ENCODE data around the gene OR6B1.

DNA sequence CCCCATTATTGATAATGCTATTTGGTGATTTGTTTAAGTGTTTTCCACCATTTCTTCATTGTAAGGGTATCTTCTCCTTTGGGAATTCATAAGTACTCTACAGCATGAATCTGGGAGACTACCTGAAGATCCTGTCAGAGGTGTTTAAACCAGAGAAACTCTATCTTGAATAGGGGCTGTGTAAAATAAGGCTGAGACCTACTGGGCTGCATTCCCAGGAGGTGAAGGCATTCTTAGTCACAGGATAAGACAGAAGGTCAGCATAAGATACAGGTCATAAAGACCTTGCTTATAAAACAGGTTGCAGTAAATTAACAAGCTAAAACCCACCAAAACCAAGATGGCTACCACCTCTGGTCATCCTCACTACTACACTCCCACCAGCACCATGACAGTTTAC, 35.3 kb downstream of the OR6B1 start:
- TF ChIP-seq, protein P1, sequence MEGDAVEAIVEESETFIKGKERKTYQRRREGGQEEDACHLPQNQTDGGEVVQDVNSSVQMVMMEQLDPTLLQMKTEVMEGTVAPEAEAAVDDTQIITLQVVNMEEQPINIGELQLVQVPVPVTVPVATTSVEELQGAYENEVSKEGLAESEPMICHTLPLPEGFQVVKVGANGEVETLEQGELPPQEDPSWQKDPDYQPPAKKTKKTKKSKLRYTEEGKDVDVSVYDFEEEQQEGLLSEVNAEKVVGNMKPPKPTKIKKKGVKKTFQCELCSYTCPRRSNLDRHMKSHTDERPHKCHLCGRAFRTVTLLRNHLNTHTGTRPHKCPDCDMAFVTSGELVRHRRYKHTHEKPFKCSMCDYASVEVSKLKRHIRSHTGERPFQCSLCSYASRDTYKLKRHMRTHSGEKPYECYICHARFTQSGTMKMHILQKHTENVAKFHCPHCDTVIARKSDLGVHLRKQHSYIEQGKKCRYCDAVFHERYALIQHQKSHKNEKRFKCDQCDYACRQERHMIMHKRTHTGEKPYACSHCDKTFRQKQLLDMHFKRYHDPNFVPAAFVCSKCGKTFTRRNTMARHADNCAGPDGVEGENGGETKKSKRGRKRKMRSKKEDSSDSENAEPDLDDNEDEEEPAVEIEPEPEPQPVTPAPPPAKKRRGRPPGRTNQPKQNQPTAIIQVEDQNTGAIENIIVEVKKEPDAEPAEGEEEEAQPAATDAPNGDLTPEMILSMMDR (IDR thresholded peaks at IDR 0.05): no peak
- no peak for TF ChIP-seq POLR2A (IDR thresholded peaks at IDR 0.05)

Measured in uterus (tissue), 2 donors.